ENCODE measurements around the gene WRAP73. TPM values are rescaled to one million over a fixed set of nuclear protein-coding genes. Genes with fewer than 3 reads are reported as not detected.

The WRAP73 gene
- total RNA-seq, 2 experiments from 2014 or later = 26.3 to 28.9 TPM

DNA sequence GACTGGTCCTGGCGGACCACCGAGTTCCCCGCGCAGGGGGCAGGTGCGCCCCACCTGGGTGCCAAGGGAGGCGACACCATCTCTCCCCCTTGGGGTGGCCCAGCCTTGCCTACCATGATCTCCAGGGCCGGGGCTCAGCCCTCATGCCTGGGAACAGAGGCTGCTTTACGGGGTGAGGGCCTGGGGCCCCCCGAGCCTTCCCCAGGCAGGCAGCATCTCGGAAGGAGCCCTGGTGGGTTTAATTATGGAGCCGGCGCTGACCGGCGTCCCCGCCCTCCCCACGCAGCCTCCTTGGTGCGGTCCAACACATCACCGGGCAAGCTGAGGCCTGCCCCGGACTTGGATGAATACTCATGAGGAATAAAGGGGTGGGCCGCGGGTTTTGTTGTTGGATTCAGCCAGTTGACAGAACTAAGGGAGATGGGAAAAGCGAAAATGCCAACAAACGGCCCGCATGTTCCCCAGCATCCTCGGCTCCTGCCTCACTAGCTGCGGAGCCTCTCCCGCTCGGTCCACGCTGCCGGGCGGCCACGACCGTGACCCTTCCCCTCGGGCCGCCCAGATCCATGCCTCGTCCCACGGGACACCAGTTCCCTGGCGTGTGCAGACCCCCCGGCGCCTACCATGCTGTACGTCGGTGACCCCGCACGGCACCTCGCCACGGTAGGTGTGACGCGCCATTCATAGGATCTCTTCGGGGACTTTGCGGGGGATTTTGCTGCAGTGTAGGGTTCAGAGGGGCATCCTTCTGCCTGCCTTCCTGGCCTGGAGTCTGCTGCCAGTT is 40.6 kb upstream of the WRAP73 start:
- H3K36me3 Mint-ChIP-seq (ENCODE audit: low read depth) = no peaks in the 10 kb centered on the region
- DNase-seq (no peak), ATAC-seq (no peak)
- POLR2A ChIA-PET = no interaction called here
- no peaks in the 10 kb centered on the region for H3K27me3 Mint-ChIP-seq
- CTCF ChIA-PET = no interaction called here
- intact Hi-C loops (cut with DNase I, micrococcal nuclease) = no loop called here
- H3K4me1 Mint-ChIP-seq = no peaks in the 10 kb centered on the region
- no peak overlapping the region for H3K27ac Mint-ChIP-seq
- no peaks in the 10 kb centered on the region for H3K9me3 Mint-ChIP-seq (ENCODE audit: low read depth)
- H3K4me3 Mint-ChIP-seq = no peak overlapping the region

DNA sequence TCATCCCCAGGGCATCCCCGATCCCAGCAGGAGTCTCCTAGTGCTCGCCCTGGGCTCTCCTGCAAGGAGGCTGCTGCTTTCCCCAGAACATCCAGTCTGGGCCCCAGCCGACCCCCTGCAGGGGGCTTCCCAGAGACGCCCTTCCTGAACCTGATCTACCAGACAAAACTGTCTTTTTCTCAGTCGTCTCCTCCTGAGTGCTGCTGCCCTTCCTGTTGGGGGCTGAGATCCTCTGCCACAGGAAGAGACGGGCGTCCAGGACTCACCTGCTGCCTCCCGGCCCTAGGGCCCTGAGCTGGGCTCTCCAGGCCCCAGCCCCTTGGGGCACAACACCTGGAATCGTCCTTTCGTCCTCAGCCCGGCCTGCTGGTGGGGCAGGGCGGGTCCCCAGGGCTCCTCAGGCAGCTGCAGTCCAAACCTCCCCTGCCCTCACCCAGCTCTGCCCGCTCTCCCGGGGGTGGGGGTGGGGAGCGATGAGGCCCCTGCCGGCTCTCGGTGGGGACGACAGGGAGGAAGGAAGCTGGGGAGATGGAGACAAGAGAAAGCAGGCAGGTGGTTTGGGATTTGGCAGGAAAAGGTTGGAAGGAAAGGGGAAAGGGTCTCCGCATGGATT is 39.3 kb upstream of the WRAP73 start:
- H3K9me3 Mint-ChIP-seq (ENCODE audit: low read depth) = no peaks in the 10 kb centered on the region
- H3K36me3 Mint-ChIP-seq (ENCODE audit: low read depth) = no peaks in the 10 kb centered on the region
- no peak for ATAC-seq
- H3K4me1 Mint-ChIP-seq = no peaks in the 10 kb centered on the region
- ChIA-PET CTCF (interaction anchor here (0.5 kb wide), 1 partner anchor 50 kb away, joined by 4 read pairs; no protein-coding TSS in a partner anchor), POLR2A (no interaction called here)
- no peak overlapping the region for H3K27ac Mint-ChIP-seq
- intact Hi-C loops (cut with DNase I, micrococcal nuclease) = no loop called here
- DNase-seq = no peak
- no peak overlapping the region for H3K4me3 Mint-ChIP-seq
- H3K27me3 Mint-ChIP-seq = no peaks in the 10 kb centered on the region

GRCh38 chr1:3688356-3689137 is 38.6 kb upstream of the WRAP73 start:
- DNase-seq = no peak
- ChIA-PET CTCF (no interaction called here), POLR2A (no interaction called here)
- intact Hi-C loops (cut with DNase I, micrococcal nuclease) = no loop called here
- H3K4me1 Mint-ChIP-seq = no peaks in the 10 kb centered on the region
- H3K4me3 Mint-ChIP-seq = no peak overlapping the region
- no peaks in the 10 kb centered on the region for H3K27me3 Mint-ChIP-seq
- H3K9me3 Mint-ChIP-seq (ENCODE audit: low read depth) = no peaks in the 10 kb centered on the region
- no peaks in the 10 kb centered on the region for H3K36me3 Mint-ChIP-seq (ENCODE audit: low read depth)
- H3K27ac Mint-ChIP-seq = no peak overlapping the region
- ATAC-seq = peak; percentile 51

GRCh38 chr1:3687504-3687903 is 37.6 kb upstream of the WRAP73 start:
- intact Hi-C loops (cut with DNase I, micrococcal nuclease) = no loop called here
- H3K4me1 Mint-ChIP-seq = no peaks in the 10 kb centered on the region
- H3K4me3 Mint-ChIP-seq = no peak overlapping the region
- H3K27ac Mint-ChIP-seq = no peak overlapping the region
- POLR2A ChIA-PET = no interaction called here
- ATAC-seq (no peak), DNase-seq (no peak)
- CTCF ChIA-PET = no interaction called here
- no peaks in the 10 kb centered on the region for H3K9me3 Mint-ChIP-seq (ENCODE audit: low read depth)
- H3K27me3 Mint-ChIP-seq = no peaks in the 10 kb centered on the region
- H3K36me3 Mint-ChIP-seq (ENCODE audit: low read depth) = no peaks in the 10 kb centered on the region

DNA sequence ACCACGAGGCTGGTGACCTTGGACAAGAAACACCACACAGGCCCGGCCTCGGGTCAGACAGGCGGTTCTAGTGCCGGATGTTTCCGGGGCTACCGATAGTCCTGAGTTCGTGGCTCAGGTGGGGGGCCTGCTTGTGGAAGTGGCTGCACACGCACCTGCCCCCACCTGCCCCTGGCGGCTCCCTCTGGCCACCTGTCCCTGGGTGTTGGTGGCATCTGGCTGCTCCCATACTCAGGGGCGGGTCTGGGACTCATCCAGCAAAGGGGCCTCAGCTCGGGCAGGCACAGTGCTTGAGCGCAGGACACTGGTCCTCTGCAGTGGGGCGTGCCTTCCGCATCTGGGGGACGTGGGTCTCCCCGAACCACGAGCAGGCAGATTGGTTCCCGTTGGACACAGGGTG is 36.0 kb upstream of the WRAP73 start:
- intact Hi-C loops (cut with DNase I, micrococcal nuclease) = no loop called here
- CTCF ChIA-PET = no interaction called here
- no peaks in the 10 kb centered on the region for H3K4me1 Mint-ChIP-seq

GRCh38 chr1:3685222-3685621 is 35.3 kb upstream of the WRAP73 start:
- H3K36me3 Mint-ChIP-seq (ENCODE audit: low read depth) = no peaks in the 10 kb centered on the region
- H3K27ac Mint-ChIP-seq = no peak overlapping the region
- no peaks in the 10 kb centered on the region for H3K4me1 Mint-ChIP-seq
- DNase-seq = no peak
- no peaks in the 10 kb centered on the region for H3K27me3 Mint-ChIP-seq
- no peak overlapping the region for H3K4me3 Mint-ChIP-seq
- H3K9me3 Mint-ChIP-seq (ENCODE audit: low read depth) = no peaks in the 10 kb centered on the region
- ATAC-seq = no peak
- POLR2A ChIA-PET = no interaction called here
- CTCF ChIA-PET = no interaction called here
- intact Hi-C loops (cut with DNase I, micrococcal nuclease) = no loop called here

More for the DNA sequence above, 36.0 kb upstream of the WRAP73 start:
- no peak overlapping the region for H3K4me3 Mint-ChIP-seq
- DNase-seq = no peak
- POLR2A ChIA-PET = no interaction called here
- H3K27me3 Mint-ChIP-seq = no peaks in the 10 kb centered on the region
- no peak overlapping the region for H3K27ac Mint-ChIP-seq
- H3K36me3 Mint-ChIP-seq (ENCODE audit: low read depth) = no peaks in the 10 kb centered on the region
- ATAC-seq = no peak
- no peaks in the 10 kb centered on the region for H3K9me3 Mint-ChIP-seq (ENCODE audit: low read depth)

- Mint-ChIP-seq H3K27me3 (peaks cover 7% of the 10 kb centered on the region), H3K4me3 (no peak overlapping the region), H3K36me3 (ENCODE audit: low read depth) (no peaks in the 10 kb centered on the region), H3K4me1 (peaks cover 10% of the 10 kb centered on the region), H3K9me3 (ENCODE audit: low read depth) (no peaks in the 10 kb centered on the region), H3K27ac (no peak overlapping the region)
- ChIA-PET CTCF (no interaction called here), POLR2A (no interaction called here)
- DNase-seq (no peak), ATAC-seq (no peak)
- intact Hi-C loops (cut with DNase I, micrococcal nuclease) = no loop called here
Observed at GRCh38 chr1:3683992-3684391, 34.1 kb upstream of the WRAP73 start.

DNA sequence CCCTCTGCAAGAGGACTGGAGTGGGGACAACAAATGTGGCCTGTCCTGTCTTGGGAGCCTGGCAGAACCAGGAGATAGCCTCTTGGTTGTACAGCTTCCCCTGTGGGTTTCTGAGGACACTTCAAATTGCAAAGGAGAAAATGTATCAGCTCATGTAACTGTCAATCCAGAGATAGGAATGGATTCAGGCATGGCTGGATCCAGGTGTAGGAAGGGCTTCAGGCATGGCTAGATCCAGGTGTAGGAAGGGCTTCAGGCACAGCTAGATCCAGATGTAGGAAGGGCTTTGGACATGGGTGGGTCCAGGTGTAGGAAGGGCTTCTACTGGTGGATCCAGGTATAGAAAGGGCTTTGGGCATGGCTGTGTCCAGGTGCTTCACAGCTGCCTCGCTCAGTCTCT is 33.3 kb upstream of the WRAP73 start:
- Mint-ChIP-seq H3K4me3 (no peak overlapping the region), H3K27me3 (peaks cover 7% of the 10 kb centered on the region), H3K27ac (no peak overlapping the region), H3K36me3 (ENCODE audit: low read depth) (no peaks in the 10 kb centered on the region), H3K9me3 (ENCODE audit: low read depth) (no peaks in the 10 kb centered on the region), H3K4me1 (peaks cover 13% of the 10 kb centered on the region)
- DNase-seq (no peak), ATAC-seq (no peak)
- intact Hi-C loops (cut with DNase I, micrococcal nuclease) = no loop called here
- ChIA-PET POLR2A (no interaction called here), CTCF (interaction anchor here (0.7 kb wide), 1 partner anchor 1463 kb away, joined by 3 read pairs; no protein-coding TSS in a partner anchor)

- intact Hi-C loops (cut with DNase I, micrococcal nuclease) = no loop called here
- no peak overlapping the region for H3K27ac Mint-ChIP-seq
- H3K36me3 Mint-ChIP-seq (ENCODE audit: low read depth) = no peaks in the 10 kb centered on the region
- peaks cover 7% of the 10 kb centered on the region for H3K27me3 Mint-ChIP-seq
- H3K4me3 Mint-ChIP-seq = no peak overlapping the region
- H3K4me1 Mint-ChIP-seq = peaks cover 23% of the 10 kb centered on the region
- no peaks in the 10 kb centered on the region for H3K9me3 Mint-ChIP-seq (ENCODE audit: low read depth)
- no peak for ATAC-seq
- ChIA-PET CTCF (interaction anchor here (0.7 kb wide), 1 partner anchor 1462 kb away, joined by 3 read pairs; no protein-coding TSS in a partner anchor), POLR2A (no interaction called here)
- no peak for DNase-seq
Observed at GRCh38 chr1:3681898-3682806, 32.2 kb upstream of the WRAP73 start.

GRCh38 chr1:3681231-3681897 is 31.5 kb upstream of the WRAP73 start:
- peaks cover 28% of the 10 kb centered on the region for H3K4me1 Mint-ChIP-seq
- H3K4me3 Mint-ChIP-seq = no peak overlapping the region
- ATAC-seq (no peak), DNase-seq (no peak)
- intact Hi-C loops (cut with DNase I, micrococcal nuclease) = no loop called here
- H3K9me3 Mint-ChIP-seq (ENCODE audit: low read depth) = no peaks in the 10 kb centered on the region
- POLR2A ChIA-PET = no interaction called here
- H3K27ac Mint-ChIP-seq = no peak overlapping the region
- H3K27me3 Mint-ChIP-seq = peaks cover 7% of the 10 kb centered on the region
- no peaks in the 10 kb centered on the region for H3K36me3 Mint-ChIP-seq (ENCODE audit: low read depth)
- CTCF ChIA-PET = no interaction called here
